ENCODE data around the gene MYO5C. TPM values are rescaled to one million over a fixed set of nuclear protein-coding genes. Genes with fewer than 3 reads are reported as not detected.

MYO5C gene
- total RNA-seq, 1 donor from 2014 or later: 16.9 TPM

DNA sequence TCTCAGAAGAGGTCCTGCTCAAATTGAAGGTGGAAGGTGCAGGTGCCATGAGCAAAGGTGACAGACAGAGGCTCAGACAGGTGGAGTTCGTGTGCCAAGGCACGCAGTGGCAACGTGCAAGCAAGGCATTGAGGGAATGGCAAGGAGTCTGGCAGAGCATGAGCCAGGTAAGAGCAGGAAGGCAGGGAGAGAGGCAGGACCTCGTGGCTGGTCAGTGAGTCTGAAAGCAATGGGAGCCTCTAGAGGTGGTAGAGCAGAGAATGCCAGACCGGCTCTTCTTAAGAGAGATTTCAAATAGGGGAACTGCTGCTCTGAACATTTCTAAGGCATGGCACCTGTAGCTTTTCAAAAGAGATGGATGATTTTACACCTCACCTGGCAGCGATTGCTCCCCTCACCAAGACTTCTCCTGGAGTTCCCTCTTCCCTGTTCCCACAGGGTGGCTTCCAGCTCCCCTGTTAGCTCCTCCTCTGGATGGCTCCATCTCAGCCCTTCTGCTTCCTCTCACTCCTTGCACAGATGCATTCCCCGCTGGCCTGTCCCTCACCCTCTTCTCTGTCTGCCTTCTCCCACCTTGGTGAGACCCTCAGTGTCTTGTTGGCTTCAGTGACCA lies 2.7 kb downstream of the MYO5C start:
- DNase-seq (ENCODE audit: low read depth): no peak
- no peak overlapping the region for H3K4me3 ChIP-seq (ENCODE audit: low read depth, low read length)
- TF ChIP-seq, protein P1, sequence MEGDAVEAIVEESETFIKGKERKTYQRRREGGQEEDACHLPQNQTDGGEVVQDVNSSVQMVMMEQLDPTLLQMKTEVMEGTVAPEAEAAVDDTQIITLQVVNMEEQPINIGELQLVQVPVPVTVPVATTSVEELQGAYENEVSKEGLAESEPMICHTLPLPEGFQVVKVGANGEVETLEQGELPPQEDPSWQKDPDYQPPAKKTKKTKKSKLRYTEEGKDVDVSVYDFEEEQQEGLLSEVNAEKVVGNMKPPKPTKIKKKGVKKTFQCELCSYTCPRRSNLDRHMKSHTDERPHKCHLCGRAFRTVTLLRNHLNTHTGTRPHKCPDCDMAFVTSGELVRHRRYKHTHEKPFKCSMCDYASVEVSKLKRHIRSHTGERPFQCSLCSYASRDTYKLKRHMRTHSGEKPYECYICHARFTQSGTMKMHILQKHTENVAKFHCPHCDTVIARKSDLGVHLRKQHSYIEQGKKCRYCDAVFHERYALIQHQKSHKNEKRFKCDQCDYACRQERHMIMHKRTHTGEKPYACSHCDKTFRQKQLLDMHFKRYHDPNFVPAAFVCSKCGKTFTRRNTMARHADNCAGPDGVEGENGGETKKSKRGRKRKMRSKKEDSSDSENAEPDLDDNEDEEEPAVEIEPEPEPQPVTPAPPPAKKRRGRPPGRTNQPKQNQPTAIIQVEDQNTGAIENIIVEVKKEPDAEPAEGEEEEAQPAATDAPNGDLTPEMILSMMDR (conservative IDR thresholded peaks at IDR 0.05; ENCODE audit: low read depth, low read length): peak; percentile 2

DNA sequence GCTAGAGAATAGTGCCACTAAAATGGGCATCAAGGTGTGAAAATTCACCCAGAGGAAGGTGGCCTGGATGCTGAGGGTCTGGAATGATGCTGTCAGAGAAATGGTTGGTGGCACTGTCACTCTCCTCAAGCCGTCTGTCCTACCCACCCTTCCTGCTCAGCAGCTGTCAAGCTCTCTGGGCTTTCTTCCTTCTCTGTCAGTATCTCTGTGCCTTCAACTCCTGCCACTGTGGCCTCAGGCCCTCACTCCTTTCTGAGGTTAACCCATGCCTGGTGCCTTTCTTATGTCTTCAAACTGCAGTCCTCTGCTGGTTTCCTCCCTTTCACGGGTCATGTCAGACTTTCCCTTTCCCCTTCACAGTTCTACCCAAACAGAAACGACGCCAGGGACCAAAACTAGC lies 4.4 kb downstream of the MYO5C start:
- no peak for DNase-seq (ENCODE audit: low read depth)
- TF ChIP-seq, protein P1 (conservative IDR thresholded peaks at IDR 0.05; ENCODE audit: low read depth, low read length): no peak
- no peak overlapping the region for H3K4me3 ChIP-seq (ENCODE audit: low read depth, low read length)

DNA sequence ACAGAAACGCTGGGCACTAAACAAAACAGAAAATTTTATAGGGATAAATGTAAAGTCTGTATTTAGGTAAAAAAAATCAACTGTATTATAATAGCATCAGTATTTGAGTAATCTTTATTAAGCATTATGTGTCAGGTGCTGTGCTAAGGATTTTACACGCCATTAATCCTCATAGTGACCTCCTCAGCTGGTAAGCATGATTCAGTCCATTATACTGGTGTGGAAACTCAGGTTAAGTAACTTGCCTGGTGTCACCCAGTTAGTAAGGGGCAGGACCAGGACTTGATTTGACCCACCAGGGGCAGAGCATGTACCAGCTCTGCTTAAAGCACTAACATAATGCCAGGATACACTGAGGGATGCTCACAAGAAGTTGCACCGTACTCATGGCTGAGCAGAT lies 4.8 kb downstream of the MYO5C start:
- peak; percentile 27 for DNase-seq (ENCODE audit: low read depth)
- TF ChIP-seq, protein P1 (conservative IDR thresholded peaks at IDR 0.05; ENCODE audit: low read depth, low read length): no peak
- H3K4me3 ChIP-seq (ENCODE audit: low read depth, low read length): no peak overlapping the region

DNA sequence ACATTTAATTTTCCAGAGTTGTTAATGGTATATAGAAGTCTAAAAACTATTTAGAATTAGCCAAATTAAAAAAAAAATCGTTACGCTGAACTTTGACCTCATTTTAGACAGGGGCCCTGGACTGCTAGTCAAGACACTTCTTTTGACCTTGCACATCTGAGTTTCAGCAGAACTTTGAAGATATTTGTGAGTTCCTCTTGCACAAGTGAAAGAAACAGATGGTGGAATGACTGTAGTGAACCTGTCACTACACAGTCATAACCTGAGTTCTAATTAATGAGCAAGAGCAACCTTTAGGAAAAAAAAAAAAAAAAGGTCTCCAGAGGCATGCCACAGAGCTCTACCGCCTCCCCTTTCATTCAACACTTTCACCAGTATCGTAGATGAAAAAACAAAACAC lies 5.3 kb downstream of the MYO5C start:
- TF ChIP-seq, protein P1 (conservative IDR thresholded peaks at IDR 0.05; ENCODE audit: low read depth, low read length): no peak
- no peak for DNase-seq (ENCODE audit: low read depth)
- H3K4me3 ChIP-seq (ENCODE audit: low read depth, low read length): no peak overlapping the region

DNA sequence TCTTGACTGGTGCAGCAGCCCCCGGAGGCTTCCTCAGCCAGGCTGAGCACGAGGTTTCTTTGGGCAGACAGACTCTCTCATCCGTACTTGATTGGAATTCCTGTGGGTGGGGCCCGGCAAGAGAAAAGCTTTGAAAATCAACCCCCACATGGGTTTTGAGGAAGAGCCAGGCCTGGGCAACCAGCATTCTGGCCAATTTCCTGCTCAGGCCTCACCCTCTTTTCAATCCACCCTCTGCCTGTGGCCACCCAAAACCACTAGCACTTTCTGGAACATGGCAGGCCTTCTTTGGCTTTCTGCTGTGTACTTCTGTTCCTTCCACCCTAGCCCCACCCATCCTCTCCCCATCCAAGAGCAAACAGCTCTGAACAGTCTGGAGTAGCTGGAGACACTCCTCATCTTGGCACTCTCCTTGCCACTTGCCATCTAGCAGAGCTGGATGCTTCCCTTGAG lies 5.9 kb downstream of the MYO5C start:
- H3K4me3 ChIP-seq (ENCODE audit: low read depth, low read length): no peak overlapping the region
- TF ChIP-seq, protein P1 (conservative IDR thresholded peaks at IDR 0.05; ENCODE audit: low read depth, low read length): no peak
- no peak for DNase-seq (ENCODE audit: low read depth)

DNA sequence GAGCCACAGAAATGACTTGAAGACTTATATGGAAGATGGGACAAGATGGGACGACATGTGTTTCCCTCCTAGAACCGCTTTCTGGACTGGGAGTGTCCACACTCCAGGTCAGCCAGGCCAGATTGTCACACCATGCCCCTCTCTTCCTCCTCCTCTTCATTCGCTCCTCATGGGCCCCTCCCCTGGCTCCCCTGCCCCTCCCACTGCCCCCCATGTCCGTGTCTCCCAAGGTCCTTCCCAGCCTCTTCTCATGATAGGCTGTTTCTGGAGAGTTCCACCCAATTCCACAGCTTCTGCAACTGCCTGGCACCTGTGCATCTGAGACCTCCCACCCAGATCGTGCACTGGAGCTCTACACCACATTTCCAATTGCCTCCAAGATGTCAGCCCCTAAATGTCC lies 6.6 kb downstream of the MYO5C start:
- TF ChIP-seq, protein P1 (conservative IDR thresholded peaks at IDR 0.05; ENCODE audit: low read depth, low read length): no peak

More for the DNA sequence above, 6.6 kb downstream of the MYO5C start:
- no peak for DNase-seq (ENCODE audit: low read depth)
- no peak overlapping the region for H3K4me3 ChIP-seq (ENCODE audit: low read depth, low read length)
